ENCODE data around the gene SPEN.
A peak's percentile ranks its signal among the peaks of the same experiment; 100 is the strongest.

Gene SPEN

GRCh38 chr1:15949453-15950245, 102.1 kb downstream of the SPEN start:
- DNase-seq: peak; percentile 80

GRCh38 chr1:15950302-15950701, 102.8 kb downstream of the SPEN start:
- DNase-seq: no peak

GRCh38 chr1:15950763-15951295, 103.3 kb downstream of the SPEN start:
- DNase-seq: peak; percentile 77

- DNase-seq: peak; percentile 68
Observed at GRCh38 chr1:15951341-15952153, 104.0 kb downstream of the SPEN start.

GRCh38 chr1:15952317-15953258, 105.1 kb downstream of the SPEN start:
- peak; percentile 90 for DNase-seq

- no peak for DNase-seq
Observed at GRCh38 chr1:15953294-15953771, 105.8 kb downstream of the SPEN start.

GRCh38 chr1:15953791-15954241, 106.3 kb downstream of the SPEN start:
- DNase-seq: peak; percentile 57

- DNase-seq: no peak
Observed at GRCh38 chr1:15954316-15954715, 106.8 kb downstream of the SPEN start.

GRCh38 chr1:15955552-15955951, 108.0 kb downstream of the SPEN start:
- no peak for DNase-seq

GRCh38 chr1:15956150-15956549, 108.6 kb downstream of the SPEN start:
- peak; percentile 48 for DNase-seq

- no peak for DNase-seq
Observed at GRCh38 chr1:15957221-15958095, 110.0 kb downstream of the SPEN start.

- no peak for DNase-seq
Observed at GRCh38 chr1:15958111-15958510, 110.6 kb downstream of the SPEN start.

GRCh38 chr1:15958793-15959192, 111.3 kb downstream of the SPEN start:
- no peak for DNase-seq

- no peak for DNase-seq
Observed at GRCh38 chr1:15959424-15959823, 111.9 kb downstream of the SPEN start.

- DNase-seq: no peak
Observed at GRCh38 chr1:15959827-15960446, 112.4 kb downstream of the SPEN start.

GRCh38 chr1:15960808-15961207, 113.3 kb downstream of the SPEN start:
- no peak for DNase-seq

- no peak for DNase-seq
Observed at GRCh38 chr1:15961492-15961891, 114.0 kb downstream of the SPEN start.

- no peak for DNase-seq
Observed at GRCh38 chr1:15962176-15962575, 114.7 kb downstream of the SPEN start.

GRCh38 chr1:15962671-15963362, 115.3 kb downstream of the SPEN start:
- DNase-seq: no peak

GRCh38 chr1:15963363-15963967, 116.0 kb downstream of the SPEN start:
- no peak for DNase-seq

All from hematopoietic multipotent progenitor cell treated with erythropoietin and hydrocortisone succinate and interleukin-3 and kit ligand, for 4 days (in vitro differentiated cells).